Endodermal cell (in vitro differentiated cells): Measurements from ENCODE around the gene TNNI3K. TPM values are rescaled to one million over a fixed set of nuclear protein-coding genes. Genes with fewer than 3 reads are reported as not detected.

Experiments used
- DNase-seq: peaks from one replicate; pipeline ENCODE4 v3.0.0-alpha.2; 2017
- H3K27ac ChIP-seq: 2 replicates; pipeline ENCODE4 v1.5.1; 2013; ENCODE audit warnings: mild to moderate bottlenecking, low read depth, low read length, moderate library complexity
- H3K27me3 ChIP-seq: 2 replicates; pipeline ENCODE4 v1.6.1; 2013; ENCODE audit warnings: mild to moderate bottlenecking, low read length, moderate library complexity; ENCODE audit not compliant: insufficient read depth, control insufficient read depth, poor library complexity, severe bottlenecking
- H3K36me3 ChIP-seq: 2 replicates; pipeline ENCODE4 v1.7.0; 2013; ENCODE audit warnings: mild to moderate bottlenecking, low read length, moderate library complexity; ENCODE audit not compliant: control insufficient read depth, insufficient read depth
- H3K4me1 ChIP-seq: one replicate; pipeline ENCODE4 v1.7.0; 2013; ENCODE audit warnings: low read length; ENCODE audit not compliant: control insufficient read depth, insufficient read depth
- H3K4me3 ChIP-seq: 2 replicates; pipeline ENCODE4 v1.5.1; 2013; ENCODE audit warnings: mild to moderate bottlenecking, low read length, moderate library complexity
- H3K9ac ChIP-seq: 2 replicates; pipeline ENCODE4 v1.6.1; 2013; ENCODE audit warnings: mild to moderate bottlenecking, low read length, moderate library complexity; ENCODE audit not compliant: poor library complexity, severe bottlenecking; ENCODE audit errors: extremely low read depth
- H3K9me3 ChIP-seq: 2 replicates; pipeline ENCODE4 v1.6.1; 2013; ENCODE audit warnings: mild to moderate bottlenecking, low read length, moderate library complexity; ENCODE audit not compliant: control insufficient read depth
- H3K27ac Mint-ChIP-seq: 2 replicates; pipeline ENCODE4 v1.8.0; 2020; ENCODE audit warnings: mixed read lengths
- H3K27me3 Mint-ChIP-seq: 2 replicates; pipeline ENCODE4 v1.8.0; 2021; ENCODE audit warnings: mild to moderate bottlenecking, mixed read lengths; ENCODE audit not compliant: insufficient read depth
- H3K36me3 Mint-ChIP-seq: 2 replicates; pipeline ENCODE4 v1.8.0; 2020; ENCODE audit warnings: low read depth, mixed read lengths
- H3K4me1 Mint-ChIP-seq: 2 replicates; pipeline ENCODE4 v1.8.0; 2020; ENCODE audit warnings: mixed read lengths
- H3K4me3 Mint-ChIP-seq: 2 replicates; pipeline ENCODE4 v1.8.0; 2020; ENCODE audit warnings: mild to moderate bottlenecking, moderate library complexity, mixed read lengths
- H3K9me3 Mint-ChIP-seq: 2 replicates; pipeline ENCODE4 v1.8.0; 2020; ENCODE audit warnings: mild to moderate bottlenecking, mixed read lengths
- WGBS, 2 experiments: methylation state at CpG; one replicate each; pipeline versions ENCODE4 v1.1.5 to v1.1.7; 2013; ENCODE audit warnings: missing lambda C conversion rate in 2 of 2, mixed read lengths in 1 of 2; ENCODE audit not compliant: insufficient coverage in 1 of 2, insufficient read length in 1 of 2; 5-methylcytosine and 5-hydroxymethylcytosine counted together
- total RNA-seq, 2 donors: library from RNA; stranded (reverse); fragmentation: NEBNext Ultra II Directional in 1 of 2; extraction: Animal tissue kit (Norgen Biotek cat#: 25700) in 1 of 2; gene quantifications; 2 replicates in 1 of 2; 3 replicates in 1 of 2; pipeline ENCODE4 v1.2.1, GENCODE V29; 2021
- TF ChIP-seq, protein P1 (sequence below): fragments of 200-600 bp; sonication (generic); conservative IDR thresholded peaks from 2 replicates; pipeline ENCODE4 v1.5.0; 2021; ENCODE audit warnings: antibody characterized with exemption, mild to moderate bottlenecking

Gene TNNI3K
- total RNA-seq, 2 donors from 2014 or later, result 1.1 TPM; not detected in 1

DNA sequence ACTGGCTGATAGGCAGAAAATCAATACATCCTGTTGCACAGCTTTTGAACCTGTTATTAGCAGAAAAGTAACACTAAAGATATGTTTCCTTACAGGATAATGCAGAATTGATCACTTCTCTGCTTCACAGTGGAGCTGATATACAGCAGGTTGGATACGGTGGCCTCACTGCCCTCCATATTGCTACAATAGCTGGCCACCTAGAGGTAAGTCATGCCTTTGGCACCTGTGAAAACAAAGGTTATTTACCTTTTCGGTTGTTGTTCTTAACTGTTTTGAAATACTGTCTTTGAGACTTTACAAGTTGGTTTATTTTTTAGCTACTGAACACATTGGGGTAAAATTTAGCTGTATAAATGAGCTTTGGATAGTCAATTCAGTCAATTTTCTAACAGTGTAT, 36.3 kb downstream of the TNNI3K start:
- H3K9me3 ChIP-seq, result no peaks in the 10 kb centered on the region
- peaks cover 3% of the 10 kb centered on the region for H3K4me1 Mint-ChIP-seq
- no peak overlapping the region for H3K4me3 Mint-ChIP-seq
- no peaks in the 10 kb centered on the region for H3K4me1 ChIP-seq
- H3K9ac ChIP-seq, result no peak overlapping the region
- H3K27me3 ChIP-seq, result no peaks in the 10 kb centered on the region
- TF ChIP-seq, protein P1, sequence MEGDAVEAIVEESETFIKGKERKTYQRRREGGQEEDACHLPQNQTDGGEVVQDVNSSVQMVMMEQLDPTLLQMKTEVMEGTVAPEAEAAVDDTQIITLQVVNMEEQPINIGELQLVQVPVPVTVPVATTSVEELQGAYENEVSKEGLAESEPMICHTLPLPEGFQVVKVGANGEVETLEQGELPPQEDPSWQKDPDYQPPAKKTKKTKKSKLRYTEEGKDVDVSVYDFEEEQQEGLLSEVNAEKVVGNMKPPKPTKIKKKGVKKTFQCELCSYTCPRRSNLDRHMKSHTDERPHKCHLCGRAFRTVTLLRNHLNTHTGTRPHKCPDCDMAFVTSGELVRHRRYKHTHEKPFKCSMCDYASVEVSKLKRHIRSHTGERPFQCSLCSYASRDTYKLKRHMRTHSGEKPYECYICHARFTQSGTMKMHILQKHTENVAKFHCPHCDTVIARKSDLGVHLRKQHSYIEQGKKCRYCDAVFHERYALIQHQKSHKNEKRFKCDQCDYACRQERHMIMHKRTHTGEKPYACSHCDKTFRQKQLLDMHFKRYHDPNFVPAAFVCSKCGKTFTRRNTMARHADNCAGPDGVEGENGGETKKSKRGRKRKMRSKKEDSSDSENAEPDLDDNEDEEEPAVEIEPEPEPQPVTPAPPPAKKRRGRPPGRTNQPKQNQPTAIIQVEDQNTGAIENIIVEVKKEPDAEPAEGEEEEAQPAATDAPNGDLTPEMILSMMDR, result peak; percentile 75
- H3K27ac Mint-ChIP-seq, result no peak overlapping the region
- no peak overlapping the region for H3K27ac ChIP-seq
- H3K4me3 ChIP-seq, result no peak overlapping the region
- no peaks in the 10 kb centered on the region for H3K9me3 Mint-ChIP-seq
- no peaks in the 10 kb centered on the region for H3K36me3 Mint-ChIP-seq
- H3K27me3 Mint-ChIP-seq, result no peaks in the 10 kb centered on the region
- DNase-seq, result peak; percentile 50
- H3K36me3 ChIP-seq, result no peaks in the 10 kb centered on the region
- WGBS, 2 experiments, result 82 to 91% methylated on average over 2 of the region's 2 CpGs

GRCh38 chr1:74280642-74281396, 45.6 kb downstream of the TNNI3K start:
- no peaks in the 10 kb centered on the region for H3K9me3 Mint-ChIP-seq
- no peaks in the 10 kb centered on the region for H3K4me1 Mint-ChIP-seq
- Histone ChIP-seq H3K9me3 (no peaks in the 10 kb centered on the region), H3K4me1 (no peaks in the 10 kb centered on the region), H3K27me3 (no peaks in the 10 kb centered on the region), H3K4me3 (no peak overlapping the region), H3K36me3 (no peaks in the 10 kb centered on the region), H3K27ac (no peak overlapping the region), H3K9ac (no peak overlapping the region)
- 86 to 94% methylated on average over 5 to 6 of the region's 6 CpGs for WGBS, 2 experiments
- H3K27ac Mint-ChIP-seq, result no peak overlapping the region
- DNase-seq, result no peak
- no peaks in the 10 kb centered on the region for H3K36me3 Mint-ChIP-seq
- H3K27me3 Mint-ChIP-seq, result no peaks in the 10 kb centered on the region
- H3K4me3 Mint-ChIP-seq, result no peak overlapping the region
- TF ChIP-seq, protein P1, result no peak

GRCh38 chr1:74286414-74286813, 51.2 kb downstream of the TNNI3K start:
- H3K36me3 Mint-ChIP-seq, result no peaks in the 10 kb centered on the region
- Histone ChIP-seq H3K4me1 (no peaks in the 10 kb centered on the region), H3K36me3 (no peaks in the 10 kb centered on the region), H3K9ac (no peak overlapping the region), H3K4me3 (no peak overlapping the region), H3K27ac (no peak overlapping the region), H3K27me3 (no peaks in the 10 kb centered on the region), H3K9me3 (no peaks in the 10 kb centered on the region)
- no peaks in the 10 kb centered on the region for H3K9me3 Mint-ChIP-seq
- no peaks in the 10 kb centered on the region for H3K27me3 Mint-ChIP-seq
- no peak overlapping the region for H3K27ac Mint-ChIP-seq
- WGBS, 2 experiments, result 95 to 100% methylated on average over 1 to 2 of the region's 2 CpGs
- TF ChIP-seq, protein P1, result no peak
- H3K4me1 Mint-ChIP-seq, result no peaks in the 10 kb centered on the region
- no peak overlapping the region for H3K4me3 Mint-ChIP-seq
- no peak for DNase-seq
